Sigmoid colon (tissue), 7 donors: ENCODE measurements around the gene PANK4. TPM values are rescaled to one million over a fixed set of nuclear protein-coding genes. Genes with fewer than 3 reads are reported as not detected.

Experiments
- DNase-seq: peaks from one replicate; pipeline ENCODE4 v3.0.0-alpha.2; 2019
- H3K27ac ChIP-seq, 4 donors: fragments of 200-600 bp; sonication (generic); one replicate each; pipeline ENCODE4 v1.5.1; 2016 to 2019; ENCODE audit warnings: mild to moderate bottlenecking in 1 of 4
- H3K27me3 ChIP-seq, 3 donors: fragments of 200-600 bp; sonication (generic); one replicate each; pipeline ENCODE4 v1.5.1; 2019; ENCODE audit warnings: mild to moderate bottlenecking in 1 of 3
- H3K36me3 ChIP-seq, 4 donors: fragments of 200-600 bp; sonication (generic); one replicate each; pipeline ENCODE4 v1.5.1; 2016 to 2019
- H3K4me1 ChIP-seq, 4 donors: fragments of 200-600 bp; sonication (generic); one replicate each; pipeline ENCODE4 v1.5.1; 2017 to 2019
- H3K4me3 ChIP-seq, 4 donors: fragments of 200-600 bp; sonication (generic); one replicate each; pipeline ENCODE4 v1.5.1; 2017 to 2019; ENCODE audit warnings: mild to moderate bottlenecking in 2 of 4, moderate library complexity in 1 of 4
- H3K9me3 ChIP-seq, 4 donors: fragments of 200-600 bp in 3 of 4; sonication (generic) in 3 of 4; one replicate each; pipeline versions ENCODE4 v1.5.1 to v1.6.1; 2013 to 2019
- CTCF ChIP-seq, 4 experiments: fragments of 450-650 bp in 3 of 4; fragments of 200-600 bp in 1 of 4; IDR thresholded peaks; one replicate each; pipeline ENCODE4 v1.5.1; 2016 to 2019; ENCODE audit warnings: antibody characterized with exemption in 4 of 4, mild to moderate bottlenecking in 3 of 4, moderate library complexity in 2 of 4
- EP300 ChIP-seq, 4 donors: sonication (generic); formaldehyde crosslinking; IDR thresholded peaks; one replicate each; pipeline ENCODE4 v1.6.1; 2017; ENCODE audit warnings: antibody characterized with exemption in 4 of 4
- POLR2A ChIP-seq, 2 donors: fragments of 450-650 bp; IDR thresholded peaks; one replicate each; pipeline ENCODE4 v1.6.1; 2016; ENCODE audit warnings: antibody characterized with exemption in 2 of 2, mild to moderate bottlenecking in 2 of 2, moderate library complexity in 2 of 2
- POLR2AphosphoS5 ChIP-seq, 4 donors: sonication (generic); formaldehyde crosslinking; IDR thresholded peaks; one replicate each; pipeline ENCODE4 v1.6.1; 2017; ENCODE audit warnings: antibody characterized with exemption in 4 of 4
- WGBS, 2 donors: extraction: QIAGEN DNeasy Blood & Tissue Kit; methylation state at CpG; one replicate each; pipeline ENCODE4 v1.1.7; 2013; 5-methylcytosine and 5-hydroxymethylcytosine counted together
- intact Hi-C: fragments of 100-400 bp; cut with DNase I; formaldehyde crosslinking; loops from one replicate; pipeline ENCODE4 v1.15.1; 2023
- polyA plus RNA-seq, 3 donors: library from polyadenylated mRNA; stranded (reverse); fragments of 200-250 nt; gene quantifications; one replicate each; pipeline ENCODE4 v1.2.3, GENCODE V29; 2013
- total RNA-seq, 4 donors: library from RNA; depleted of rRNA; stranded (reverse); fragments of >200 nt; gene quantifications; one replicate each; pipeline ENCODE4 v1.1.0, GENCODE V29; 2016
- donor health status: healthy with polysubstance abuse.
- donor health status: Bipolar disorder and iron deficiency.
- donor health status: healthy.

Gene PANK4
- total and polyA plus RNA-seq, 7 donors = 11.4 to 37.7 (median 25.4) TPM

DNA sequence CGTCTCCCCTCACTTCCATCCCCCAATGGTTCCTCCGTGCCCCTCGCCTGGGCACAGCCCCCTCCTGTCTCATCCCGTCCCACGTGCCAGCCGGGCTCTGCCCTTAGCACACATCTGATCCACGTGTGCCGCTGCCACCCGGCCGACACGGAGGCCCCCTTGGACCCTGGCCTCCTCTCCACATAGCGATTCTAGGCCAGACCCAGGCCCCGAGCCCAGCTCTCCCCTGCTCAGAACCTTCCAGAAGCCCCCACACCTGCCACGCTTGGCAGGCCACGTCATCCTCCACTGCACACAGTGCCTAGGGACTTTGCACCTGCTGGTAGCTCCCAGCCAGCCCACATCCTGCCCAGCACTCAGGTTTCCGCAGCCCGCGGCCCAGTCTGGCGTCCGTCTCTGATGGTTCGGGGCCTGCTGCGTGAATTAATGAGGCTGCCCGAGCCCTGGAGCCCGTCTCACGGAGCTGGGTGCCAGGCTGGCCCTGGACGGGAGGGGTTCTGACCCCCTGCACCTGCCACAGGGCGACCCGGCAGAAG lies 30.2 kb downstream of the PANK4 start:
- DNase-seq = no peak
- Histone ChIP-seq H3K9me3 (no peaks in the 10 kb centered on the region), H3K4me1 (peaks cover 0 to 11% (median 4%) of the 10 kb centered on the region in 4 donors), H3K36me3 (no peaks in the 10 kb centered on the region), H3K27me3 (peaks cover 0 to 58% (median 6%) of the 10 kb centered on the region in 3 donors), H3K4me3 (no peak overlapping the region), H3K27ac (no peak overlapping the region)
- TF ChIP-seq POLR2AphosphoS5 (IDR thresholded peaks at IDR 0.05) (no peak), EP300 (IDR thresholded peaks at IDR 0.05) (no peak), CTCF (IDR thresholded peaks at IDR 0.05) (no peak), POLR2A (IDR thresholded peaks at IDR 0.05) (no peak)
- WGBS, 2 donors = 68 to 86% methylated on average over 28 of the region's 28 CpGs
- intact Hi-C loops = no loop called here

- Histone ChIP-seq H3K4me1 (peaks cover 0 to 11% (median 4%) of the 10 kb centered on the region in 4 donors), H3K27me3 (peaks cover 0 to 58% (median 3%) of the 10 kb centered on the region in 3 donors), H3K27ac (no peak overlapping the region), H3K9me3 (no peaks in the 10 kb centered on the region), H3K36me3 (no peaks in the 10 kb centered on the region), H3K4me3 (no peak overlapping the region)
- intact Hi-C loops = no loop called here
- WGBS, 2 donors = 80 to 94% methylated on average over 12 of the region's 12 CpGs
- no peak for TF ChIP-seq EP300 (IDR thresholded peaks at IDR 0.05)
- TF ChIP-seq POLR2AphosphoS5 (IDR thresholded peaks at IDR 0.05) = no peak
- TF ChIP-seq CTCF (IDR thresholded peaks at IDR 0.05) = no peak
- TF ChIP-seq POLR2A (IDR thresholded peaks at IDR 0.05) = no peak
- no peak for DNase-seq
Observed at GRCh38 chr1:2495546-2495945, 30.9 kb downstream of the PANK4 start.

DNA sequence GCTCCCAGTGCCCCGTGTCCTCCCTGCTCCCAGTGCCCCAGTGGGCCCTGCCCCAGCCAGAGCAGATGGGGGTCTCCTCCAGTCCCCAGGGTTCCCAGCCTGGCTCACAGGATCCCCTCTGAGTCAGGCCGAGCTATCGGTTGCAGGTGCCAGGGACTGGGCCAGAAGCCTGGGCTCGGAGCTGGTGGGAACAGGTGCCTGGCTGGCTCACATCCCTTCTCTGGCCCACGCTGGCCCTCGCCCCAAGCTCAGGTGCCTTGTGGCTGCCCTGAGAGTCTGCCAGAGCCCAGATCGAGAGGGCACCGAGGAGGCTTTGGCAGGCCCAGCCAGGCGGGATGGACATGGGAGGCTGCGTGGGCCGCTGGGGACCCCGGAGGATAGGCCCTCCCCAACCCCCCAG lies 31.4 kb downstream of the PANK4 start:
- no peak for TF ChIP-seq CTCF (IDR thresholded peaks at IDR 0.05)
- no peak for TF ChIP-seq POLR2AphosphoS5 (IDR thresholded peaks at IDR 0.05)
- TF ChIP-seq POLR2A (IDR thresholded peaks at IDR 0.05) = no peak
- H3K36me3 ChIP-seq = no peaks in the 10 kb centered on the region
- WGBS, 2 donors = 89 to 93% methylated on average over 12 of the region's 12 CpGs
- peaks cover 0 to 11% (median 4%) of the 10 kb centered on the region in 4 donors for H3K4me1 ChIP-seq
- no peak for DNase-seq
- H3K9me3 ChIP-seq = no peaks in the 10 kb centered on the region
- no peak overlapping the region for H3K4me3 ChIP-seq
- H3K27me3 ChIP-seq = peaks cover 0 to 57% (median 3%) of the 10 kb centered on the region in 3 donors
- no peak overlapping the region for H3K27ac ChIP-seq
- intact Hi-C loops = no loop called here

GRCh38 chr1:2494323-2494693 lies 32.1 kb downstream of the PANK4 start:
- WGBS, 2 donors = 10 to 45% methylated on average over 19 of the region's 19 CpGs
- Histone ChIP-seq H3K27ac (no peak overlapping the region), H3K36me3 (no peaks in the 10 kb centered on the region), H3K4me1 (peaks cover 0 to 11% (median 4%) of the 10 kb centered on the region in 4 donors), H3K9me3 (no peaks in the 10 kb centered on the region), H3K27me3 (peaks cover 0 to 50% (median 3%) of the 10 kb centered on the region in 3 donors), H3K4me3 (no peak overlapping the region)
- peak in 1 of 4 donors; percentile 36 for TF ChIP-seq EP300 (IDR thresholded peaks at IDR 0.05)
- peak in 2 of 4 donors; percentile 21 to 62 for TF ChIP-seq POLR2AphosphoS5 (IDR thresholded peaks at IDR 0.05)
- no peak for TF ChIP-seq POLR2A (IDR thresholded peaks at IDR 0.05)
- DNase-seq = peak; percentile 78
- intact Hi-C loops = no loop called here

DNA sequence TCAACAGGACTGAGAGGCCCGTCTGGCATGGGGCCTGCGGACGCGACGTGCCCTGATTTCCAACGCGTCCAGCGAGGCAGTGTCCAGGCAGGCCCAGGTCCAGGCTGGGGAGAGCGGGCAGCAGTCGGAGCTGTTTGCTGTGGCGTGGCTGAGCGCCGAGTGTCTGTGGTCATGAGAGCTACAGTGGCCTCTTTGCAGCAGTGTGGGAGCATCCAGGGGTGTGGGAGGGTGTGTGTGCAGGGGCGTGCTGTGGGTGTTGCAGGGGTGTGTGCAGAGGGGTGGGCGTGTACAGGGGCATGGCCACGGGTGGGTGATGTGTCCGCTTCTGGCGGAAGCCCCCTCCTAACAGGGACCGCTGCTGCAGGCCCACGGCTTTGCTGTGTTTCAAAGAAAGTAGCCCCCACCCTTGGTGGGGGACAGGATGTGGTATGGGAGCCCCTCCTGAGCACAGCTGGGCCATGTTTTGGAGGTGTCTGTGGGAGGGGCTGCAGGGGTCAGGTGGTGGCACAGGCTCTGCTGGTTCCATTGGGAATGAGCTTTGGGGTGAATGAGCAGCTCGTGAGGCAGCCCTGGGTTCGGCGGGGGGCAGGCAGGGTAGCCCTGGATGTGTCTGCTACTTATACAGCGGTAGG lies 32.6 kb downstream of the PANK4 start:
- TF ChIP-seq EP300 (IDR thresholded peaks at IDR 0.05) (no peak), CTCF (IDR thresholded peaks at IDR 0.05) (no peak)
- intact Hi-C loops = no loop called here
- H3K27me3 ChIP-seq = peaks cover 0 to 45% (median 3%) of the 10 kb centered on the region in 3 donors
- no peak for DNase-seq
- H3K9me3 ChIP-seq = peaks cover 0 to 4% (median 0%) of the 10 kb centered on the region in 4 donors
- no peaks in the 10 kb centered on the region for H3K36me3 ChIP-seq
- no peak overlapping the region for H3K4me3 ChIP-seq
- no peak overlapping the region for H3K27ac ChIP-seq
- 51 to 52% methylated on average over 24 of the region's 24 CpGs for WGBS, 2 donors
- peaks cover 0 to 11% (median 4%) of the 10 kb centered on the region in 4 donors for H3K4me1 ChIP-seq
